ENCODE data around the gene TCHHL1.

- no peak for TF ChIP-seq CTCF (IDR thresholded peaks at IDR 0.05)
- no peak for TF ChIP-seq POLR2A (IDR thresholded peaks at IDR 0.05)
Measured at GRCh38 chr1:152109998-152110294, 21.1 kb upstream of the TCHHL1 start.
